ENCODE data around the gene SLC4A5. TPM values are rescaled to one million over a fixed set of nuclear protein-coding genes. Genes with fewer than 3 reads are reported as not detected.
A peak's percentile ranks its signal among the peaks of the same experiment; 100 is the strongest.

The SLC4A5 gene
- total RNA-seq, 1 experiment from 2014 or later, result 1.8 TPM

DNA sequence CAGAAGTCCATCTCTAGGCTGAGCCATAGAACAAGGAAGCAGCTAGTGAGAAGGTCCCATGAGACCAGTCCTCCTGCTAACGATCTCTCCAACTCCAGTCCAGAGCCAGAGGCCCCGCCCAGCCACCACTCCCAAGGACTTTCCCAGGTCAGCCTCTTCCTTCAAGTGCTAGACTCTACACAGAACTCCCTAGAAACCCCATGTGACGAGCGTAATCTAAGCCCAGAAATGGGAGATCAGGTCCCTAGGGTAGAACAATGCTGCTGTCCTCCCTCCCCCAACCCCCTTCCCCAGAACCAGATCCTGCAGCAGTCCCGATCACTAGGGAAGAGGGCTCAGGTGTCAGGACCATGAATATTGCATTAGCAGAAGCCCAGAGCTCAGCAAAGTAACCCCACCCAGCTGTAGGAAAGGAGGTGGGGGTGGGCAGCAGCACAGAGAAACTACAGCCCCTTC, 30.0 kb upstream of the SLC4A5 start:
- DNase-seq (ENCODE audit: low spot score) (peak; percentile 27), ATAC-seq (peak; percentile 43)
- TF ChIP-seq SP1 (CRISPR knock-in tag; conservative IDR thresholded peaks at IDR 0.05), result no peak
- TF ChIP-seq TCF7 (CRISPR knock-in tag; IDR thresholded peaks at IDR 0.05; ENCODE audit: low read depth), result no peak
- no peak for TF ChIP-seq EMX1 (CRISPR knock-in tag; IDR thresholded peaks at IDR 0.05)
- TF ChIP-seq E2F5 (CRISPR knock-in tag; IDR thresholded peaks at IDR 0.05), result no peak
- TF ChIP-seq USF2 (CRISPR knock-in tag; IDR thresholded peaks at IDR 0.05), result no peak
- no peak for TF ChIP-seq GRHL2 (CRISPR knock-in tag; IDR thresholded peaks at IDR 0.05; ENCODE audit: insufficient replicate concordance, severe bottlenecking)
- TF ChIP-seq ZNF396 (CRISPR knock-in tag; IDR thresholded peaks at IDR 0.05; ENCODE audit: borderline replicate concordance), result no peak
- TF ChIP-seq FOXJ3 (CRISPR knock-in tag; IDR thresholded peaks at IDR 0.05; ENCODE audit: borderline replicate concordance), result no peak
- TF ChIP-seq ZNF416 (CRISPR knock-in tag; IDR thresholded peaks at IDR 0.05), result no peak
- TF ChIP-seq, protein P1, sequence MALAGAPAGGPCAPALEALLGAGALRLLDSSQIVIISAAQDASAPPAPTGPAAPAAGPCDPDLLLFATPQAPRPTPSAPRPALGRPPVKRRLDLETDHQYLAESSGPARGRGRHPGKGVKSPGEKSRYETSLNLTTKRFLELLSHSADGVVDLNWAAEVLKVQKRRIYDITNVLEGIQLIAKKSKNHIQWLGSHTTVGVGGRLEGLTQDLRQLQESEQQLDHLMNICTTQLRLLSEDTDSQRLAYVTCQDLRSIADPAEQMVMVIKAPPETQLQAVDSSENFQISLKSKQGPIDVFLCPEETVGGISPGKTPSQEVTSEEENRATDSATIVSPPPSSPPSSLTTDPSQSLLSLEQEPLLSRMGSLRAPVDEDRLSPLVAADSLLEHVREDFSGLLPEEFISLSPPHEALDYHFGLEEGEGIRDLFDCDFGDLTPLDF (CRISPR knock-in tag; IDR thresholded peaks at IDR 0.05), result no peak
- TF ChIP-seq IRF2 (CRISPR knock-in tag; IDR thresholded peaks at IDR 0.05; ENCODE audit: borderline replicate concordance, low read depth), result no peak
- TF ChIP-seq NR2C2 (CRISPR knock-in tag; IDR thresholded peaks at IDR 0.05), result no peak
- no peak for TF ChIP-seq ESRRA (CRISPR knock-in tag; IDR thresholded peaks at IDR 0.05; ENCODE audit: borderline replicate concordance)
- TF ChIP-seq ZNF671 (CRISPR knock-in tag; IDR thresholded peaks at IDR 0.05), result no peak
- no peak for TF ChIP-seq OVOL2 (CRISPR knock-in tag; IDR thresholded peaks at IDR 0.05; ENCODE audit: borderline replicate concordance)
- TF ChIP-seq ZNF425 (CRISPR knock-in tag; conservative IDR thresholded peaks at IDR 0.05), result no peak
- TF ChIP-seq ZNF263 (CRISPR knock-in tag; IDR thresholded peaks at IDR 0.05; ENCODE audit: low read depth), result no peak
- no peak for TF ChIP-seq ERG (CRISPR knock-in tag; IDR thresholded peaks at IDR 0.05)
- CTCF ChIA-PET, result interaction anchor here (1.9 to 3.2 kb wide), 2 partner anchors 18 to 38 kb away, joined by 18 to 35 read pairs; no protein-coding TSS in a partner anchor
- H3K27ac Mint-ChIP-seq, result peak overlapping the region; percentile 86
- peaks cover 38% of the 10 kb centered on the region for H3K36me3 Mint-ChIP-seq
- H3K4me3 Mint-ChIP-seq, result peak overlapping the region; percentile 83
- POLR2A ChIA-PET, result interaction anchor here (0.6 to 1.5 kb wide), 2 partner anchors 18 to 102 kb away, joined by 3 to 4 read pairs; no protein-coding TSS in a partner anchor
- no peaks in the 10 kb centered on the region for H3K27me3 Mint-ChIP-seq (ENCODE audit: low read depth)
- H3K4me1 Mint-ChIP-seq, result peaks cover 30% of the 10 kb centered on the region
- no peaks in the 10 kb centered on the region for H3K9me3 Mint-ChIP-seq

DNA sequence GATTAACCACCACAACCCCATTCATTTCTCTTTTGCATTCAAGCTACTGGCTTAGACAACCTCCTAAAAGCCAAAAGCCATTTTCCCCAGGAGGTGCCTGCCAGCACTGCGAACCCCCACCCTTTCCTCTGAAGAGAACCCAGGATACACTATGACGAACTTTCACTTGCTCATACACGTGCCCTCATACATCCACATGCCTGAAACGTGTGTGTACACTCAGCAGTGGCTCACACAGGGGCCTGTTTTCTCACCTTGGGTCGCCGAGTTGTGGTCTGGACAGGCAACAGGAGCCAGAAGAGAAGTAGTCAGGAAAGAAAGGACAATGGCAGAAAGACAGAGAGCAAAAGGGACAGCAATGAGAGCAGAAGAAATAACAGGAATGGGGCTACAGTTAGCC, 29.5 kb upstream of the SLC4A5 start:
- H3K9me3 Mint-ChIP-seq, result no peaks in the 10 kb centered on the region
- DNase-seq (ENCODE audit: low spot score) (no peak), ATAC-seq (no peak)
- H3K27ac Mint-ChIP-seq, result peak overlapping the region; percentile 60
- peaks cover 30% of the 10 kb centered on the region for H3K4me1 Mint-ChIP-seq
- H3K36me3 Mint-ChIP-seq, result peaks cover 40% of the 10 kb centered on the region
- H3K27me3 Mint-ChIP-seq (ENCODE audit: low read depth), result no peaks in the 10 kb centered on the region
- POLR2A ChIA-PET, result interaction anchor here (0.6 to 1.5 kb wide), 2 partner anchors 18 to 101 kb away, joined by 3 to 4 read pairs; no protein-coding TSS in a partner anchor
- CTCF ChIA-PET, result interaction anchor here (3.2 kb wide), 1 partner anchor 18 kb away, joined by 35 read pairs; no protein-coding TSS in a partner anchor
- peak overlapping the region; percentile 83 for H3K4me3 Mint-ChIP-seq
- TF ChIP-seq CREB1 (CRISPR knock-in tag; IDR thresholded peaks at IDR 0.05), result no peak
- TF ChIP-seq E2F4 (CRISPR knock-in tag; IDR thresholded peaks at IDR 0.05; ENCODE audit: borderline replicate concordance, low read depth), result no peak
- no peak for TF ChIP-seq NR1H2 (CRISPR knock-in tag; IDR thresholded peaks at IDR 0.05)
- no peak for TF ChIP-seq ZNF396 (CRISPR knock-in tag; IDR thresholded peaks at IDR 0.05; ENCODE audit: borderline replicate concordance)
- TF ChIP-seq FOXK1 (CRISPR knock-in tag; IDR thresholded peaks at IDR 0.05), result no peak
- TF ChIP-seq ZNF138 (CRISPR knock-in tag; conservative IDR thresholded peaks at IDR 0.05), result no peak
- no peak for TF ChIP-seq ESRRA (CRISPR knock-in tag; IDR thresholded peaks at IDR 0.05; ENCODE audit: borderline replicate concordance)
- no peak for TF ChIP-seq USF2 (CRISPR knock-in tag; IDR thresholded peaks at IDR 0.05)
- no peak for TF ChIP-seq ZNF219 (CRISPR knock-in tag; IDR thresholded peaks at IDR 0.05; ENCODE audit: borderline replicate concordance)
